ENCODE measurements around the gene NDUFC2. TPM values are rescaled to one million over a fixed set of nuclear protein-coding genes. Genes with fewer than 3 reads are reported as not detected.

The NDUFC2 gene
- 235 to 265 TPM (median 252 TPM) in 5 replicates for total RNA-seq (2022; extraction: Qiagen RNA extraction)

DNA sequence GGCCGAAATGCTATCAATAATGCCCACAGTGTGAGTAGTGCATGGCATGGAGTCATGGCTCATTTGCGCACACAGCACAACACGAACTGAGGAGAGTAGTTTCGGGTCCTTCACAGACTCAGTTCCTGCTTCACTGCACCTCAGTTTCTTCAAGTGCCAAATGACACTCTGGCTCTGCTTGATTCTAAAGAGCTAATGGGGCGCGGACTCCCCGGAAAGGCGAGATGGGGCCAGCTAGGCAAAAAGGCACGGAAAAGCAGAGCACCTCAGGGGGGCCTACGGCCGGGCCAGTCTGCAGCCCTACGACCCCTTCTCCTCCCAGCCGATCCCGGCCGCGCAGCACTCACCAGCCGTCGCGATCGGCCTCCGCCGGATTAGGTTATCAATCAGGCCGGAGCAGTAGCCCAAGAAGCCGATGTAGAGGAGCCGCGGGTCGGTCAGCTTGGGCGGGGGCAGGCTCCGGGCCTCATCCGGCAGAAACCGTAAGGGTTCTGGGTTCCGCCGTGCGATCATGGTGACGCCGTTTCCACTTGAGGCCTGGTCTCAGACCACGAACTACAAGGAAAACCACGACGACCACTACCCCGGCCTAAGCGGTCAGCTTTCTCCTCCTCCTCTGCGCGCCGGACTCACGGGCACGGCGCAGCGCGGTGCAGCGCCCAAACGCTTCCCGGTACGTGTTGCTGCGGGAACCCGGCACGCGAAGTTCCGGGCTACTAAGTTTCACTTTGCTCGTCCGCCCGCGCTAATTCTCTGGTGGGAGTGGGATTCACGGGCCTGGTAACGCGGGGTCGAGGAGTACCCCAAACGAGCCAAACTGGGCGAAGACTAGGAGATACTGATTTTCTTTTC lies at the start of gene NDUFC2:
NDUFC2 (minus strand) TSS at position 631 of the 852 bp plus-strand sequence; CDS start at position 513, 118 bp downstream.

DNA sequence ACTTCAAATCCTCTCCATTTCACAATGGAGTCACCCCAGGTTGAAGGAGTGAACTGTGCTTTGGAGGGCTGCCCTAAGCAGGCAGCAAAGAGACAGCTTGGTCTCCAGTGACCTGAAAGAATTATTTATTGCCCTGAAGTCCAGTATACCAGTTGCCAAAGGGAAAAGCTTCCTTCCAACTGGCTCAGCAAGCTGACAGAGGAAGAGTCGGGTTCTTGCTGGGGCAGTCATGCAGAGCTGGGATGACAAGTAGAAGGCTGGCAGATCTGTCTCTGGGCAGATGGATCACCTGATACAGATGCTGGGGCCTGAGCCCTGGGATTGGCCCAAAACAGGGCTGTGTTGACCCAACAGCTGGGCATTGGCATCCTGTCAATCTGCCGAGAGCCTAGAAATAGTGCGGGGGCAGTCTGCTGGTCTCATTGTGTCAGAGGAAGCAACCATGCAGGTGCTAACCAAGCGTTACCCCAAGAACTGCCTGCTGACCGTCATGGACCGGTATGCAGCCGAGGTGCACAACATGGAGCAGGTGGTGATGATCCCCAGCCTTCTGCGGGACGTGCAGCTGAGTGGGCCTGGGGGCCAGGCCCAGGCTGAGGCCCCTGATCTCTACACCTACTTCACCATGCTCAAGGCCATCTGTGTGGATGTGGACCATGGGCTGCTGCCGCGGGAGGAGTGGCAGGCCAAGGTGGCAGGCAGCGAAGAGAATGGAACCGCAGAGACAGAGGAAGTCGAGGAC lies 16.1 kb downstream of the NDUFC2 start, which contains the start of gene THRSP:
THRSP (plus strand) TSS at position 422 of the 742 bp plus-strand sequence; CDS start at position 443, 21 bp downstream.

DNA sequence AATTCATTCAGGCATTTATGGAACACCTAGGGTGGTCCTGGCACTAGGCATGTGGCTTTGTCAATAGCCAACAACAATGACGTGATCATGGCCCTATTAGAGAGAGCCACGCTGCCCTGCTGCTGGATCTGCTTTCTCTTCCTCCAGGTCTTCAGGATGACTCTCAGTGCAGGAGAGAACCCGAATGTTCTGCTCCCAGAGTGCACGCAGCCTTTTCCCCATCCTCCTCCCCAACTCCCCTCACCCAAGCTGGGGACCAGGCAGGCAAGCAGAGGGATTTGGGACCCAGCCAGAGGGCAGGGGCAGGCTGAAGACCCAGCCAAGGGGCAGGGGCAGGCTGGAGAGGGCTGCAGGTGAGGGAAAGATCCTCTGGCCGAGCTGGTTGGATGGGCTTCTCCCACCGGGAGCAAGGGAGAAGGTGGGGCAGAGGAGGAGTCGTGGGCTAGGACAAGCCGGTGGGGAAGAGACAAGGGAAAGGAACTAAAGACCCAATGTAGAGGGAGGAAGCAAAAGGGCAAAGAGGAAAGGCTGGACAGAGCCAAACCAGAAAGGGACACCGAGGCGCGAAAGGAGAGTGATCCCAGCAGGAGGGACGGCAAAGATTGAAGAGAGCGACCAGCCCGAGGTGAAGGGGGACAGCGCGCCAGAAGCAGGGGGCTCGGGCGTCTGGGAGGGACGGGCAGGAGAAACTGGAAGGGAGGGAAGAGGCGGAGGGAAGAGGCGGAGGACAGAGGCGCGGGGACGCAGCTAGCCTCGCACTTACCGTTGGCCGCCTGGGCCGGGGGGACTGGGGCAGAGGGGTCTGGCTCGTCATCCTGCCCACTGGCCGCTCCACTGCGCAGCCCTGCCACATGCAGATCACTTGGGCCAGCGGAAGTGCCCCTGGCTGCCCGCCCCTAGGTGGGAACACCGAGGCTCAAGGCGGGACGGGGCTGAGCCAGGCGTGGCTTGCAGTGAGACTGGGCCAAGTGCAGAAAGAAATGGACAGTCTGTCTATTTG lies 57.0 kb downstream of the NDUFC2 start, which contains the start of gene KCTD14:
KCTD14 (minus strand) TSS at position 880 of the 1,000 bp plus-strand sequence; CDS start at position 853, 27 bp downstream.

Other genes starting within 250 kb of the NDUFC2 start
- gene INTS4, start 85.2 kb downstream of the NDUFC2 start, total RNA-seq (2022; extraction: Qiagen RNA extraction): 16.4 to 20.5 TPM (median 17.7 TPM) in 5 replicates
- gene KCTD14, start 56.6 kb downstream of the NDUFC2 start, total RNA-seq (2022; extraction: Qiagen RNA extraction): 1.3 to 2.1 TPM (median 1.6 TPM) in 5 replicates
- gene THRSP, start 16.0 kb downstream of the NDUFC2 start, total RNA-seq (2022; extraction: Qiagen RNA extraction): not detected in 5 replicates
- 57.2 to 63.8 TPM (median 61.9 TPM) in 5 replicates for gene ALG8, start 59.8 kb upstream of the NDUFC2 start, total RNA-seq (2022; extraction: Qiagen RNA extraction)
- gene KCTD21, start 108.8 kb upstream of the NDUFC2 start, total RNA-seq (2022; extraction: Qiagen RNA extraction): 7.4 to 9.1 TPM (median 7.9 TPM) in 5 replicates
- 6.6 to 8.6 TPM (median 7.6 TPM) in 5 replicates for gene USP35, start 109.1 kb upstream of the NDUFC2 start, total RNA-seq (2022; extraction: Qiagen RNA extraction)